NB4 (cell line): ENCODE data around the gene MYO9B.

Experiments used
- CTCF ChIP-seq: IDR thresholded peaks from one replicate; pipeline ENCODE4 v1.5.1; 2012; ENCODE audit warnings: low read depth, low read length
- MYC ChIP-seq: IDR thresholded peaks from 2 replicates; pipeline ENCODE4 v1.6.1; 2011; ENCODE audit warnings: low read depth, low read length
- POLR2A ChIP-seq: IDR thresholded peaks from 2 replicates; pipeline ENCODE4 v1.6.1; 2011; ENCODE audit warnings: mild to moderate bottlenecking; ENCODE audit not compliant: insufficient read length; ENCODE audit errors: extremely low read depth

- TF ChIP-seq POLR2A, result no peak
- no peak for TF ChIP-seq CTCF
- no peak for TF ChIP-seq MYC
Measured at GRCh38 chr19:17073869-17074633, 1.5 kb upstream of the MYO9B start.
